GM19455 (cell line): Measurements from ENCODE around the gene CHRDL2.

Experiments used
- ATAC-seq: cut with Tn5 transposase; IDR thresholded peaks from one replicate; pipeline ENCODE4 v1.9.1; 2021; ENCODE audit not compliant: unreplicated experiment

The CHRDL2 gene

GRCh38 chr11:74685905-74686304 is 45.3 kb downstream of the CHRDL2 start:
- no peak for ATAC-seq

GRCh38 chr11:74685338-74685737 is 45.9 kb downstream of the CHRDL2 start:
- ATAC-seq = no peak

- no peak for ATAC-seq
Measured at GRCh38 chr11:74684661-74685060, 46.6 kb downstream of the CHRDL2 start.

- no peak for ATAC-seq
Measured at GRCh38 chr11:74683941-74684481, 47.2 kb downstream of the CHRDL2 start.

GRCh38 chr11:74683279-74683871 is 47.9 kb downstream of the CHRDL2 start:
- ATAC-seq = no peak

GRCh38 chr11:74682731-74683278 is 48.4 kb downstream of the CHRDL2 start:
- ATAC-seq = no peak

GRCh38 chr11:74681686-74682651 is 49.3 kb downstream of the CHRDL2 start:
- no peak for ATAC-seq

- no peak for ATAC-seq
Measured at GRCh38 chr11:74680703-74681531, 50.3 kb downstream of the CHRDL2 start.

- no peak for ATAC-seq
Measured at GRCh38 chr11:74680035-74680671, 51.1 kb downstream of the CHRDL2 start.

GRCh38 chr11:74679513-74679865 is 51.7 kb downstream of the CHRDL2 start:
- no peak for ATAC-seq

- no peak for ATAC-seq
Measured at GRCh38 chr11:74678591-74679512, 52.4 kb downstream of the CHRDL2 start.

GRCh38 chr11:74678041-74678440 is 53.2 kb downstream of the CHRDL2 start:
- no peak for ATAC-seq

- no peak for ATAC-seq
Measured at GRCh38 chr11:74677131-74677530, 54.1 kb downstream of the CHRDL2 start.

- no peak for ATAC-seq
Measured at GRCh38 chr11:74676596-74676995, 54.6 kb downstream of the CHRDL2 start.

- ATAC-seq = no peak
Measured at GRCh38 chr11:74675761-74676160, 55.5 kb downstream of the CHRDL2 start.

GRCh38 chr11:74673693-74674360 is 57.4 kb downstream of the CHRDL2 start:
- ATAC-seq = no peak

GRCh38 chr11:74672956-74673692 is 58.1 kb downstream of the CHRDL2 start:
- ATAC-seq = no peak

GRCh38 chr11:74672332-74672955 is 58.8 kb downstream of the CHRDL2 start:
- ATAC-seq = no peak
